HG02763 (cell line): ENCODE data around the gene RGL1.
"Not testable (repeated sequence)": the region's sequence is repeated elsewhere in the genome, so short reads cannot be mapped to it uniquely, and the experiment has no call there.

ENCODE experiments used
- ATAC-seq: cut with Tn5 transposase; IDR thresholded peaks from one replicate; pipeline ENCODE4 v1.9.1; 2021; ENCODE audit warnings: mild to moderate bottlenecking, moderate library complexity; ENCODE audit not compliant: unreplicated experiment

The RGL1 gene

DNA sequence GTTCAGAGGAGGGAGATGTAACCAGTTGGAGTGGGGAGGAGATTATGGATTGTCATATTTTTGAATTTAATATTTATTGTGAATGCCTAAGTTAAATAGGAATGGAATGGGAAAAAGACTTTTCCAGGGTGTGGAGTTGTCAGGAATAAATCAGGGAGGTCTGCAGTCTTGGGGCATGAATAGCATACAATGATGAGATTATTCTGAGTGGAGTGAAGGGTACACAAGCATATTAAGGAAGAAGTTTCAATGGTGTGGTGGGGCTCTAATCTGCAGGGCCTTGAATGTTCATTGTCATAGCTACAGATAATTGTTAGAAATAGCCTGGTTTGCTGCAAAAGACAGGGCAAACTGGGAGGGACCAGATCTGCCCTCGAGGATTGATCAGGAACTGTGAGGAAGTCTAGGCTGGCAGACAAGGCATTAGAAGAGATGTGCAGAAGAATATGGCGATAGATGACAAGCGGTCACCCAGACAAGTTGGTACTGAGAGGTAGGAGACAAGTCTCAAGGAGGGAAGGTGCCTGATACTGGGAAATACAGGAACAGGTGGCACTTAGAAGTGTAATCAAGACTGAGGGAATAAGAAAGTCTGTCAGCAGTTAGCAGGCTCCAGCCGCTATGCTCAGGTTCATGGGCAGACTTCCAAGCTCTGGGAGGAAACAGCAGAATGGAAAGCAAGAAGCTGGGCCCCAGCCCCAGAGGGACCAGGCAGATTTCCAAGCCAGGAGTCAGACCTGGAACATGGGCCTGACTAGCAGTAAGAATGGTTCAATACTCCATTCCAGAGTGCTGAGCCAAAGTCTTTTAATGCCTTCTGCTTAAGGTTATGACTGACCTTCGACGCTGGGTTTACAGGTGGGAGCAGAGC is 20.9 kb upstream of the RGL1 start:
- no peak for ATAC-seq

DNA sequence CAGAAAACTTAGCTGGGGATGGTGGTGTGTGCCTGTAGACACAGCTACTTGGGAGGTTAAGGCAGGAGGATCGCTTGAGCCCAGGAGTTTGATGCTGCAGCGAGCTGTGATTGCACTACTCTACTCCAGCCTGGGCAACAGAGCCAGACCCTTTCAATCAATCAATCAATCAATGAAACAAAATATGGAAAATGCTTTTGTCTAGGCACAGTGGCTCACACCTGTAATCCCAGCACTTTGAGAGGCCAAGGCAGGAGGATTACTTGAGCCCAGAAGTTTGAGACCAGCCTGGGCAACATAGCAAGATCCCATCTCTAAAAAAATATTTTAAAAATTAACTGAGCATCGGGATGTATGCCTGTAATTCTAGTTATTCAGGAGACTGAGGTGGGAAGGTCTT is 19.0 kb upstream of the RGL1 start:
- not testable (repeated sequence) for ATAC-seq

DNA sequence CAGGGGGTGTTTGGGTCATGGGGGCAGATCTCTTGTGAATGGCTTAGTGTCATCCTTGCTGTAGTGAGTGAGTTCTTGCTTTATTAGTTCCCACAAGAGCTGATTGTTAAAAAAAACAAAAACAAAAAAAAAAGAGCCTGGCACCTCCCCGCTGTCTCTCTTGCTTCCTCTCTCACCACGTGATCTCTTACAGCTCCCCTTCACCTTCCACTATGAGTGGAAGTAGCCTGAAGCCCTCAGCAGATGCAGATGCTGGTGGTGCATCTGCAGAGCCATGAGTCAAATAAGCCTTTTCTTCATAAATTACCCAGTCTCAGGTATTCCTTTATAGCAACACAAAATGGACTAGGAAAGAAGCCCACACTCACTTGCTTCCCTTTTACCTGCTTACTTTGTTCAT is 17.2 kb upstream of the RGL1 start:
- no peak for ATAC-seq

DNA sequence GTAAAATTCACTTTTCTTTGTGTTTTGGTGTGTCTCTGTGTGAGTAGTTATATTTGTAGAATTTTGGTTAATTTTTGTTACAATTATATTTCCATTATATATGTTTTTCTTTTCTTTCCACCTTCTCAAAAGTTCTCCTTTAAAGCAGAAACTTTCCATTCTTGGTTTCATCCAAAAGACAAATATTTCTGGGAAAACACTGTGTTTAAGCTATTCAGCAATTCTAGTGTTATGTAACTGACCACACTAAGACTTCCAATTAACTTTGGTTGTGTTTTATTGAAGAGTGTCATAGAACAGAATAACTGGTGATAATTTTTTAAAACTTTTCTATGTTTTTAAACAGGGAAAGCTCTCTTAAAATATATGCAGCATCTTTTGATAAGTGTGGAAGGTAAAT is 13.6 kb upstream of the RGL1 start:
- no peak for ATAC-seq

DNA sequence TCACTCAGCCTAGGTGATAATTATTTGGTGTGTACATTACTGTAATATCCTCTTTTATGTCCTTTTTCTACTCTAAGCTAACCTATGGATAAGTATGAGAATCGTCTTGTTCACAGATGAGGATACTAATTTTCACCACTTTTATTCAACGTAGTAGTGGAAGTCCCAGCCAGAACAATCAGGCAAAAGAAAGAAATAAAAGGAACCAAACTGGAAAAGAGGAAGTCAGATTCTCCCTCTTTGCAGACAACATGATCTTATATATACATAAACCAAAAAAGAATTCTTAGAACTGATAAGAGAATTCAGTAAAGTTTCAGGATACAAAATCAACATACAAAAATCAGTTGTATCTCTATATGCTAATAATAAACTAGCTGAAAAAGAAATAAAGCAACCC is 12.6 kb upstream of the RGL1 start:
- no peak for ATAC-seq

DNA sequence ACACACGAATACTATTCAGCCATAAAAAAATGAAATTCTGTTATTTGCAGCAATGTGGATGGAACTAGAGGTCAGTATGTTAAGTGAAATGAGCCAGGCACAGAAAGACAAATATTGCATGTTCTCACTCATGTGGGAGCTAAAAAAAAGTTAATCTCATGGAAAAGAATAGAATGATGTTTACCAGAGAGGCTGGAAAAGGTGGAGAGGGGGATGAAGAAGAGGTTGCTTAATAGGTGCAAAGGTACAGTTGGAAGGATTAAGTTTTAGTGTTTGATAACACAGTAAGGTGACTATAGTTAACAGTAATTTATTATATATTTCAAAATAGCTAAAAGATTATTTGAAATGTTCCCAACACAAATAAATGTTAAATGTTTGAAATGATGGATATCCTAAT is 10.8 kb upstream of the RGL1 start:
- no peak for ATAC-seq

DNA sequence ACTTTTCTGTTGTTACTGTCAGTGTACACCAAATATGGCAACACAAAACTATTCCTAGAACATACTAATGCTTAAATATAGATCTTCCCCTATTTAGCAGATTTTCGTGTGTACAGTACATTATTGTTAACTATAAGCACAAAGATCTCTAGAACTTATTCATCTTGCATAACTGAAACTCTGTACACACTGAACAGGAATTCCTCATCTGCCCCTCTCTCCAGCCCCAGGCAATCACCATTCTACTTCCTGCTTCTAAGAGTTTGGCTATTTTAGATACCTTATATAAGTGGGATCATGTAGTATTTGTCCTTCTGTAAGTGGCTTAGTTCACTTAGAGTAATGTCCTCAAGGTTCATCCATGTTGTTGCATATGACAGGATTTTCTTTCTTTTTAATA is 4.5 kb upstream of the RGL1 start:
- no peak for ATAC-seq

DNA sequence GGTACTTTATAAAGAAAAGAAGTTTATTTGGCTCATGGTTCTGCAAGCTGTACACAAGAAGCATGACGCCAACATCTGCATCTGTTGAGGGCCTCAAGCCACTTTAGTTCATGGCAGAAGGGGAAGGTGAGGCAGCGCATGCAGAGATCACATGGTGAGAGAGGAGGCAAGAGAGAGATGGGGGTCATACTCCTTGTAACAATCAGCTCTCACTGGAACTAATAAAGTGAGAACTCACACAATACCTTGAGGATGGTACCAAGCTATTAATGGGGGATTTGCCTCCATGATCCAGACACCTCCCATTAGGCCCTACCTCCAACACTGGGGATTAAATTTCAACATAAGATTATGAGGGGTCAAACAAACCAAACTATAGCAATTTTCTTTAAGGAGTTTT is 3.3 kb upstream of the RGL1 start:
- no peak for ATAC-seq

DNA sequence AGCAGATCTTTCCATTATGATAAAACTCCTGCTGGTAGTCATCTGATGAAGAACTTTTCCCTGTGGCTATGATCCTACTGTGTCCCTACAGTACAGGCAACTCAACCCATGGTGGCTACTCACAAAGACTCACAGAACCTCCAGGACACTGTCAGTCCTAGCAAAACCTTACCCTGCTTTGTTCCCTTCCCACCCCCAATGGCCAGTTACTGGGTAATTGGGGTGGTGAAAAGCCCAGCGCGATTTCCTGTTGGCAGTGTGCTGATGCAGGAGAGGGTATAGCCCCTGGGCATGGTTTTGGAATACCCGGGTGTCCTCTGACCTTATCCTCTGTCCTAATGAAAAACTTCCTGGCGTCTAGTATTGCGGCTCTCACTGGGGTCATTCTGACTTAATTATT is 533 bp upstream of the RGL1 start:
- ATAC-seq: no peak

DNA sequence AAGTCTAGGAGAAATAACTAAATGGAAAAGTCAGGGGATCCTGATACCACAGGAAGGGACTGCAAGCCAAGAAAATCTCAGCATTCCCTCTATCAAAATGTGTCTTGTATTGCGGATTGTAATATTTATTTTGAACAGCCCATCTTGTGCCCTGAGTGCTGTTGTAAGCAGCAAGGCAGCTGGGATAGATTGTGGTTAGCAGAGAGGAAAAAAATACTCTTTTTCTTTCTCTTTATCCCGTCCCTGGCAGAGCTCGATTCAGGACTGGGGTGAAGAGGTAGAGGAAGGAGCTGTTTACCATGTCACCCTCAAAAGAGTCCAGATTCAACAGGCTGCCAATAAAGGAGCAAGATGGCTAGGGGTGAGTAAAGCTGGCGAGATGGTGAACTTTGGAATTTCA is 1.2 kb downstream of the RGL1 start:
- no peak for ATAC-seq

DNA sequence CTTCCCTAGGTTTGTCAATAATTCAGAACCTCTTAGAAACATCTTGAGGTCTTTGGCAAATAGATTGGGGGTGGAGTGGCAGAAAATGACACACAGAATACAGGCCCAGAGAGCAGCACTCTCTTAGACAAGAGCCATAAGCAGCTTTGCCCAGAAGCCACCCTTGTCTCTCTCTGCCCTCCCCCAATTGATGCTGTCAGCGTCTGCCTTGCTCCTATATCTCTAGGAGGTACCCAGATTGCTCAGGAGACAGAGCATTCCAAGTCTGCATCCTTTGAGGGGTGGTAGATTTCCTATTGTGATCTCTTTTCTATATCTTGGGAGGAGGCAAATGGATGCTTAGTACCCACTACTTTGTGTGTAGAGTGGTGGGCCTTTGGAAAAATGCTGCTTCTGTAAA is 1.8 kb downstream of the RGL1 start:
- no peak for ATAC-seq

DNA sequence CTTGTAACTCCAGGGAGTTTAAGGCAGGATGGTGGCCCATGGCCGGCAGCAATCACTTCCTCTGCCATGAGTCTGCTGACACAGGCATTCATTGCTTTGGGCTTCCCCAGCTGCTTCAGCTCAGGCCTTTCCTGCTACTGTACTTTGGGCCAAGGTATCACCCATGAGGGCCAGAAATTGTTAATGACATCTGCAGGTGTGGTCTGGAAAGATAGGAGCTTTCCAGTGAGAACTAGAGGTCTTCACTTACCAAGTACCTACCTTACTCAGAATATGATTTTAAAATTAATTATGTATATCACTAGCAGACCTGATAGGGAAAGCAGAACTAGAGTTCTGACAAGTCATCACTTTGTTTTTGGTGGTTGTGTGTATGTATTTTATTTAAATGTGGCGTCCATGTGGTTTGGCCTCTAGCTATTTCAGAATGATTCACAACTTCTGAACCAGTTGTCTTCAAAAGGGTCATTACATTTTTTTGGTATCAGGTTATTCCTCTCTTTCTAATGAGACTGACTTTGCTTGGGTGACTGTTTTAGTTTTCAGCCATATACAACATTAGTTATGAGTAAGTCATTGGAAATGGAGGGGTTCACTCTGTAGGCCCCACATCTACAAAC is 2.7 kb downstream of the RGL1 start:
- ATAC-seq: peak; percentile 47

DNA sequence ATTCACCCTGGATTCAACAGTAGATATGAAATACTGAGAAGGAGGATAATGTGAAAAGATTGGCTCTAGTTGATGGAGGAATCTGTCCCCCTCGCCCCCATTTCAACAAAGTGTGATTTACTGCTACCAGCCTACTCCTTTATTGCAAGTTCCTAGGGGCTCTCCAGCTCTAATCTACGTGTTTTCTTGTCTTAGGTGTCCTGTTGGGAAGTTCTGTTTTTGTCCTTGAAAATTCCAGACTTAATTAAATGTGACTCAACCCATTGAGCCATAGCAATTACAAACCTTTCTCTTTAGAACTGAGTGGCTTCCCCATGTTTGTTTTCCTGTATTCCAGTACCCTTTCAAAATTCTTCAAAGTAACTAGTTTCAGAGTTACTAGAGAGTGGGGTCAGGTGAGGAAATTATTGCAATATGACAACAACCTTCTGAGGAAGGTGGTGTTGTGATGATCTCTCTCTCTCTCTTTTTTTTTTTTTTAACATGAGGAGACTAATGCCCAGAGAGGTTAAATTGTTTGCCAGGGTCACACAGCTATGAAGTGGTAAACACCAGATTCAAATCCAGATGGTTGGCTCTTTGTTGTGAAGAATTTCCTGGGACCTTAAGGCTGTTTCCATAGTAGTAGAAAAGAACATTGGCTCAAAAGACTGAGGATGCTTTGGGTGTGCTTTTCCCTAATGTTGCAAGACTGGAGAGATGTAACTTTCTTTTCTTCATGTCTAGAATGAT is 3.5 kb downstream of the RGL1 start:
- ATAC-seq: no peak

DNA sequence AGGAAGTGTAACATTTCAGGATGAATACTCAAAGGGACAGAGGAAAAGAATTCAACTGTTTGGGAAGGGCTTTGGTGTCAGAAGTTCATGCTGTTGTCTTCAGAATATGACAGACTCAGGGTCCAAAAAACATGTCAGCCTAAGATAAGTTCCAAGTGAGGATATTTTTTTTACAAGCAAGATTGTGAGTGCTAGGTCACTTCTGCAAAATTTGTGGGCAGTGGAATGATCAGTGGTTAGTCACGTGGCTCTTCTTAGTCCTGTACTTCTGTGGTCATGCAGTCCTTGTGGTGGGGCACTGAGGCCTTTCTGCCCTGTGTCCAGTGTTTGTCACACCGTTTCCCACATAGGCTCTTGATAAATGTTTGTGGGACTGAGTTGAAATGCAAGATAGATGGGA is 5.2 kb downstream of the RGL1 start:
- ATAC-seq: no peak

DNA sequence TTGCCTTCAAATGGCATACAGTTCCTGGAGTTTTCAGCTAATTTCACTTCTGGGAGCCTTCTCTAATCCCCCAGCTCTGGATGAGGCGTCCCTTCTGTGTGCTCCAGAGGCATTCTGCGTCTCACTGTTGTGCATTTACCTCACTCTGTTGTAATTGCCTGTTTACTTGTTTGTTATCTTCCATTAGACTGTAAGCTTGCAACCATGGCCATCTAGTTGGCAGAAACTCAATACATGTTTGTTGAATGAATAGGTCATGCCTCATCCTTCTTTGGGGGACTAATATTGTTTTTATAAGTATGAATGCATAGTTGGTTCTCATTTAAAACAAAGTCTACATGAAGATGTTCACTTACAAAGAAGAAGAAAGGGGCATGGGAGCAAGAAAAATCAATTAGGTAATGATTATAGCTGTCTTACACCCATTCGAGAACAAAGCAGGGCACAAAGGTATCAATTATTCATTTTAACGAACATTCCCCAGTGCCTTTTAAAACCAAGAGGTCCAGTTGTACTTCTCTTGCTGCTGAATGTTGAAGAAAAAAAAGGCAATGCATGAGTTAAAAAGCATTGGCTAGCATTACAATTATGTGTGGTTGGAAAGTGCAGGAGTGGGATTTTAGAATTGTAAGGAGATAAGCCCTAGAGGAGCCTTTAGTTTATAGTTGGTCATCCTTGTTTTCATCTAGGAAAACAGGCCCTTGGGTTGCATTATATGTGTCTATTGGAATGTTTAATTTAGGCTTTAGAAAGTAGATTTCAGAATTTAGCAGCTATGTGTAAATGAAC is 6.0 kb downstream of the RGL1 start:
- ATAC-seq: no peak

DNA sequence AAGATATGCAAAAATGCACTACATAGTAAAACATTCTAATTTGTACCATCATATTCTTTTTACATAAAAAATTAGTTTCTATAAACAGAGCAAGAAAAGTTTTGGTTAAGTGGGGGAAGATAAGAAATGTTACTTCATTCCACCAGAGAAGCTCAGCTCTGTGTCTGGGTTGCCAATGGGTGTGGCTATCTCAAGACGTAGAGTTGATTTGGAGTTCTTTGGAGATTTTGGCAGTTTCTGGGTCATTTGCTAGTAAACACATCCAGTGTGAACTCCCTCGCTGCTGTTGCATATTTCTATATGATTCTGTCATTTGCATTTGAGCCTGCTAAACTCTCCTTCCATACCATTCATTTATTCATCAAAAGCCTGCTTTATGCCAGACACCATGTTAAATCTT is 7.2 kb downstream of the RGL1 start:
- no peak for ATAC-seq

DNA sequence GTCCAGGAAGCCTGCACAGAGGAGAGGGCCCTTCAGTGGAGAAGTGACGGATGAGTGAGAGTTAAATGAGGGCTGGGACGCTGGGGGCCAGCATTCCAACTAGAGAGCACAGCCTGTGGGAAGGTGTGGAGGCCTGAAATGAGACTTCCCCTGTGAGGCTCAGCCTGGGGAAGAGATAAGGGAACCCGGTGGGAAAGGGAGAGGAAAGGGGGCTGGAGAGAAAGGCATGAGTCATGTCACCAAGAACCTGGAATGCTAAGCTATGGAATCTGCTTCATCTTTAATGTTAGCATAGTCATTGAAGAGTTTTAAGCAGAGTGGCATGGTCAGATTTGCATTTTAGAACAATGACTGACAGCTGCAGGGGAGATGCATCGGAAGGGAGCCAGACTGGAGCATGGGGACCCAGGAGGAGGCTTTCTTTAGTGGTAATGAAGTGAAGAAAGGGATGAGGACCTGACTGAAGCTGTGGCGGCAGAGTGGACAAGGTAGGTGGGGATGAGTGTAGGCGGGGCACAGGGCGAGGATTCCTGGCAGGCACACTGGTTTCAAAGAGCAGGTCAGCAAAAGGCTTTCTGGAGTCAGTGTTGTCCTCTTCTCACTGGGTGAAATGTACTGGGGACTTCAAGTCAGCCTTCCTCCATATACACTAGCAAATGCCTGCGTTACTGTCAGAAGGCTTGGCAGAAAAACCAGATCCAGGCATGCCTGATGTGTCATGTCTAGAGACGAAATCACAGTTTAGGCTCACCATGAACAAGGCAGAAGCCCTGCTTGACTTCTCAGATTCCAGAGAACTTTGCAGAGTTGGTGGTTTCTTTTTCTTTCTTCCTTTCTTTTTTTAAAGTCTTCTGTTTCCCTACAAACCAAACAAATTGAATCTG is 8.0 kb downstream of the RGL1 start:
- ATAC-seq: no peak

DNA sequence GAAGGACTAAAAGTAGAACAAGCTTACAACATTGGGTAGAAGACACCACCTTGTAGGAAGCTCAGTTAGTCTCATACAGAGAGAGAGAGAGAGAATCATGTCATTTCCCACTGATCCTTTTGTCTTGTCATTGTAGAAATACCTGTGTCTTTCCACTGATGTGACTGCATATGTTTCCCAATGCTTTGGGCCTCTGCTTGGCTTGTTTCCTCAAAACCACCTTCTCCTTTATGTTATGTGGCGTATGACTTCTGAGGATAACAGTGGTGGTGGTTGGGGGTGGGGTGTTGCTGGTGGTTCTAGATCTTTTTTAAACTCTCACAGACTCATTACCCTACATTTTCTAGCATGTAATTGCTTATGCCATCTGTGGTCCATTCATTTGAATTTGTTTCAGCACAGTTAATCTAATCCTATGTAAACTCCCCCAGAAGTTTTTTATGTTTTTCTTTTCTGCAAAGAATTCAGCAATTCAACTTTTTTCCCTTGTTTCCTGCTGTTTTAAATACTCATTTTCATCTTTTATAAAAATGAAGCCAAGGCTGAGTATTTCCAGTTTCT is 9.3 kb downstream of the RGL1 start:
- no peak for ATAC-seq

DNA sequence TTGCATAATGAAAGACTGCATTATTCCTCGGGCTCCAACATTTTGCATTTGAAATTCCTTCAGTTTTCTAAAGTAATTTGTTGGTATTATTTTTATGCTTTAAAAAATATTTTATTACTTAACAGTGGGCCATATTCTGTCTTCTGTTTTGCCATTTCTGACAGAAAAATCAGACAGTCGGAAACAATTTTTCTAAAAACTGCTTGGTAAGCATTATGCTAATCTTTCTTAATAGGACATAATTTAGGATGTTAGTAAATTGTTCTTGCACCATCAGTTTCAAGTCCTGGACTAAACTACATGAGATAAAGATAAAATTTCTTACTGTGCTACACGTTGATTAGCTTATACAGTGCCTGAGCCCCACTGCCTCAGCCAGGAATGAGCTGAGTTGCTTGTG is 11.2 kb downstream of the RGL1 start:
- no peak for ATAC-seq
